Measurements from ENCODE around the gene CCDC160.

Gene CCDC160

DNA sequence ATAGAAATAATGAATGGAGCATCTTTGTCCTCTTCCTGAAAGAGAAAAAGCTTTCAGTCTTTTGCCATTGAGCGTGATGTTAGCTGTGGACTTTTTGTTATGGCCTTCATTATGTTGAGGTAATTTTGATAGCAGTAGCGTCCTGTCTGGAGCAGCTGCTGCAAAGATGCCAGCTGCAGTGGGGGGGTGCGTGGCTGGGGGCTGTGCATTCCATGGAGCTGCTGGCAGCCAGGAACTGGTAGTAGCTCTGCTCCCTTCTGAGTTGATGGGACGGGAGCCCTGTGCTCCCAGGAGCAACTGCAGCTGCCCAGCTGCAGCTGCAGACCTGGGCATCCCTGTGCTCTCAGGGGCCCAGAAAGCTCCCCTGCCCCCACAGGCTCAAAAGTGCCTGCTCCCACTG, 50.4 kb downstream of the CCDC160 start:
- H3K27ac ChIP-seq = no peak overlapping the region
- H3K4me3 ChIP-seq = no peak overlapping the region

DNA sequence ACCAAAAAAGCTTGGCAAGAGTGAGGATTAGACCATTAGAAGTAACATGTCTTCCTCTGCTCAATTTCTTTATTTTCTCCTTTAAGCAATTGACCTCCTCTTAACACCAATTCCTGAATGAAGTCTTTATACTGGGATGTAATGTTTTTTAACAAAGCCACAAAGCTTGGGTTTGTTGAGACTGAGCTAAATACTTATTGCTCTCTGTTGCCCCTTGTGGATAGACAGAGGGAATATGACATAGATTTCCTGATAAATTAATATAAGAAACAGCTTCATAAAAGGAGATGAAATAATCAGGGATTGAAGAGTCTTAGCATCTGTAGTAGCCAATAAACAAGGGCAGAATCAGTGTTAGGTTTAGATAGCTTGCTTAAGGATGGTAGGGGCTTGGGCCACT, 57.6 kb downstream of the CCDC160 start:
- no peak overlapping the region for H3K27ac ChIP-seq
- no peak overlapping the region for H3K4me3 ChIP-seq
